ENCODE results near the gene DNAJB14.

Gene DNAJB14

GRCh38 chr4:99950913-99951254, 4.5 kb upstream of the DNAJB14 start:
- H3K4me3 ChIP-seq (ENCODE audit: low read length), result peak overlapping the region; percentile 96
- no peak for TF ChIP-seq ZNF274 (IDR thresholded peaks at IDR 0.05; ENCODE audit: low read depth, low read length)

GRCh38 chr4:99949999-99950912, 3.8 kb upstream of the DNAJB14 start, which contains the start of gene H2AZ1:
Gene H2AZ1, minus strand, starts transcription at chr4:99950275. Its CDS starts 105 bp downstream, at chr4:99950170.
- no peak for TF ChIP-seq ZNF274 (IDR thresholded peaks at IDR 0.05; ENCODE audit: low read depth, low read length)
- peak within 1 kb of the TSS; percentile 96 for H3K4me3 ChIP-seq (ENCODE audit: low read length)

GRCh38 chr4:99949034-99949998, 2.9 kb upstream of the DNAJB14 start:
- peak overlapping the region; percentile 77 for H3K4me3 ChIP-seq (ENCODE audit: low read length)
- no peak for TF ChIP-seq ZNF274 (IDR thresholded peaks at IDR 0.05; ENCODE audit: low read depth, low read length)

DNA sequence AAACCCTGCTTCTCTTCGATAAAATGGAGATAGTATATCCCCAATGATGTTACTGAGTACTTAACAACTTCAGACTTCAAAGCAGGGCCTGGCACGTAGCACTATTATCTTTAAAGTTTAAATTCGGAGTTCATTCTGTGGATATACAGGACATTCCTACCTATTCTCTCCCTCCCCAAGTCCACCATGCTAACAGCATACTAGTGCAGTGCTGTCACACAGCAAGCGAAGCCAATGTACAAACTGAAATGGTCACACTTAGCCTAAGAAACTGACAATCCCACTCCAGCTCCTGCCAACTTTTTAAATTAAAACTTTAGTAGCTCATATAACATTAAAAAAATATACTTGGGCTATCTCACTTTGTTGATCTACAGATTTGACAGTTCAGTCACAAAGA, 1.2 kb upstream of the DNAJB14 start:
- TF ChIP-seq ZNF274 (IDR thresholded peaks at IDR 0.05; ENCODE audit: low read depth, low read length), result no peak
- H3K4me3 ChIP-seq (ENCODE audit: low read length), result peak overlapping the region; percentile 21; the same call in 1 of the 2 replicates

DNA sequence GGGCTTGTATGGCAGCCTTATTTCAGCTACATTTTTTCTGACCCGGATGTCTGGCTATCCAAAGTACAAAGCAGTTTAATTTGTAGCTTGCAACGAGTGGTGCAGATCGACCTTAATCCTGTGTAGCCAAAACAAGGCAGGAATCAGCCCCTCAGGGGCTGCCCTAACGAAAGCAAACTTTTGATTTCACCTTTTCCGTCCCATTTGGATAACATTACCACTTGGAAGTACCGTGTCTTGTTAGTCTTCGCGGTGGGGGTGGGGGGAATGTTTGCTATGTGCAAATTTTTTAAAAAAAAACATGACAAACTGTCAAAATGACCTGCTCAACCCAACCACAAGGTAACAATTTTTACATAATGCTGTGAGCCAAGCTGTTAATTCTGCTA, 766 bp upstream of the DNAJB14 start:
- TF ChIP-seq ZNF274 (IDR thresholded peaks at IDR 0.05; ENCODE audit: low read depth, low read length), result no peak
- H3K4me3 ChIP-seq (ENCODE audit: low read length), result peak overlapping the region; percentile 93; the same call in 1 of the 2 replicates

- peak overlapping the region; percentile 93 for H3K4me3 ChIP-seq (ENCODE audit: low read length)
Measured at GRCh38 chr4:99945718-99946355, 581 bp downstream of the DNAJB14 start.

DNA sequence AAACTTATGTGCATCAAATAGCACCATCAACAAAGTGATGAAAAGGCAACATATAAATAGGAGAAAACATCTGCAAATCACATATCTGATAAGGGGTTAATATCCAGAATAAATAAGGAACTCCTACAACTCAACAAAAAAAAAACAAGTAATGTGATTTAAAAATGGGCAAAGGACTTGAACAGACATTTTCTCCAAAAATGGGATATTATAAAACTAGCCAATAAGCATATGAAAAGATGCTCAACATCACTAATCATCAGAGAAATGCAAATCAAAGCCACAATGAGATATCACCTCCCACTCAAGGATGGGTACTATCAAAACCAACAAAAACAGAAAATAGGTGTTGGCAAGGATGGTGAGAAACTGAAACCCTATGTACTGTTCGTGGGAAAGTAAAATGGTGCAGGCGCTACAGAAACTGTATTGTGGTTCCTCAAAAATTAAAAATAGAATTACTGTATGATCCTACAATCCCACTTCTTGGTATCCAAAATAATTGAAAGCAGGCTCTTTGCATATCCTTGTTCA, 2.4 kb downstream of the DNAJB14 start:
- TF ChIP-seq ZNF274 (IDR thresholded peaks at IDR 0.05; ENCODE audit: low read depth, low read length), result no peak
- peak overlapping the region; percentile 93 for H3K4me3 ChIP-seq (ENCODE audit: low read length)

More at GRCh38 chr4:99945718-99946355, 581 bp downstream of the DNAJB14 start:
- no peak for TF ChIP-seq ZNF274 (IDR thresholded peaks at IDR 0.05; ENCODE audit: low read depth, low read length)

- TF ChIP-seq ZNF274 (IDR thresholded peaks at IDR 0.05; ENCODE audit: low read depth, low read length), result no peak
Measured at GRCh38 chr4:99938243-99938753, 8.1 kb downstream of the DNAJB14 start.

DNA sequence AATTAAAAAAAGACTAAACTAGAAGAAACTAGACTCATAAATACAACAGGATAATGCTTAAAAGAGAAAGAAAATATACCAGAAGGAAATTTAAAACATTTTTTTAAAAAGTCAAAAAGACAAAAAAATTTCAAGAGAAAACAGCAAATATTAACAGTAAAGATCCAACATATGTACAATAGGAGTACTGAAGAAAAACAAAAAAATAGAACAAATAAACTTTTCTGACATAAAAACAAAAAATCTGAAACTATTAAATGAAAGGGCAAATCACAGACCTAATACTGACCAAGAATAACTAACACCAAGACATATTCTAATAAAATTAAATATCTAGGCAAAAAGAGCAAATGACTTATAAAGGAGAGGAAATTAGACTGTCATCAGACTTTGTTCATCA, 11.5 kb downstream of the DNAJB14 start:
- no peak for TF ChIP-seq ZNF274 (IDR thresholded peaks at IDR 0.05; ENCODE audit: low read depth, low read length)
- H3K4me3 ChIP-seq (ENCODE audit: low read length), result no peak overlapping the region

More at GRCh38 chr4:99938243-99938753, 8.1 kb downstream of the DNAJB14 start:
- H3K4me3 ChIP-seq (ENCODE audit: low read length), result no peak overlapping the region

DNA sequence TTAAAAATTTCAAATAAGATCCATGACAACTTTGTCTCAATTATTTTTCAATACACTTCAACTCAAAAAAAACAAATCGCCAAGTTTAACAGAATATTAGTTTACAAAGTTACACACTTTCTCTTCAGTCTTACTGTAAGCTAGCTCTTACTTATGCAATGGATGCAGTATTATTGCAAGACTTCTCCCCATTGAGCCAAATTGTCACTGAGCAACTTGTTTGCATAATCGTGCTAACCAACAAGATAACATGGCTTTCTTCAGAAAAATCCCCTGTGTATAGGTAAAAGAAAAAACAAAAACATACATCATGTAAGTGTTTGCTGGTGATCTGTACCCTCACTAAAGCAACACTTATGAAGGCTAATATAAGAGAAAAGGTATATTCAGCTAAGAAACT, 18.9 kb downstream of the DNAJB14 start:
- no peak overlapping the region for H3K4me3 ChIP-seq (ENCODE audit: low read length)
- TF ChIP-seq ZNF274 (IDR thresholded peaks at IDR 0.05; ENCODE audit: low read depth, low read length), result no peak

GRCh38 chr4:99921174-99921573, 25.2 kb downstream of the DNAJB14 start:
- TF ChIP-seq ZNF274 (IDR thresholded peaks at IDR 0.05; ENCODE audit: low read depth, low read length), result no peak
- no peak overlapping the region for H3K4me3 ChIP-seq (ENCODE audit: low read length)

- no peak for TF ChIP-seq ZNF274 (IDR thresholded peaks at IDR 0.05; ENCODE audit: low read depth, low read length)
- no peak overlapping the region for H3K4me3 ChIP-seq (ENCODE audit: low read length)
Measured at GRCh38 chr4:99918656-99919055, 27.8 kb downstream of the DNAJB14 start.

GRCh38 chr4:99917575-99917974, 28.8 kb downstream of the DNAJB14 start:
- H3K4me3 ChIP-seq (ENCODE audit: low read length), result no peak overlapping the region

More at GRCh38 chr4:99917575-99917974, 28.8 kb downstream of the DNAJB14 start:
- no peak for TF ChIP-seq ZNF274 (IDR thresholded peaks at IDR 0.05; ENCODE audit: low read depth, low read length)

Measured in GM08714 (cell line).